ENCODE data around the gene PPP1R9A.

GRCh38 chr7:95027234-95027872 is 120.0 kb downstream of the PPP1R9A start:
- TF ChIP-seq CTCF (conservative IDR thresholded peaks at IDR 0.05) (no peak), ZFX (IDR thresholded peaks at IDR 0.05) (no peak)
